ENCODE data around the gene STRADA.
A peak's percentile ranks its signal among the peaks of the same experiment; 100 is the strongest.
"Not testable (repeated sequence)": the region's sequence is repeated elsewhere in the genome, so short reads cannot be mapped to it uniquely, and the experiment has no call there.

The STRADA gene

GRCh38 chr17:63754046-63754445, 12.4 kb upstream of the STRADA start:
- DNase-seq (ENCODE audit: low spot score) = no peak

DNA sequence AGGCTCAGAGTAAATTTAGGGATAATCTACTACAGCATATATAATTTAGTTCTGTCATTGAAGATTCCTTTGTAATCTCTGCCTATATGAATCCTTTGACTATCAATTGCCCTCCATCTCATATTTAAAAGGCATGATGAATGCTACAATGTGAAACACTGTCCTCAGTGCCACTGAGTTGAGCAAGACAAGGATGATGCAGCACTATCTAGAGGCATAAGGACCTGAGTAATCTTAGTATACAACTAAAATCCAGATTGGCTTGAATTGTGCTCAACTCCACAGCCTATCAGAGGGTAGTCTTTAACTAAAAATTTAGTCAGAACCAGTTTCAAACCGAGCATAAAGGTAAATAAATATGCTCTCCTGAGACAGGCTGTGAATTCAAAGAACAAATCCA, 11.6 kb upstream of the STRADA start:
- no peak for DNase-seq (ENCODE audit: low spot score)

DNA sequence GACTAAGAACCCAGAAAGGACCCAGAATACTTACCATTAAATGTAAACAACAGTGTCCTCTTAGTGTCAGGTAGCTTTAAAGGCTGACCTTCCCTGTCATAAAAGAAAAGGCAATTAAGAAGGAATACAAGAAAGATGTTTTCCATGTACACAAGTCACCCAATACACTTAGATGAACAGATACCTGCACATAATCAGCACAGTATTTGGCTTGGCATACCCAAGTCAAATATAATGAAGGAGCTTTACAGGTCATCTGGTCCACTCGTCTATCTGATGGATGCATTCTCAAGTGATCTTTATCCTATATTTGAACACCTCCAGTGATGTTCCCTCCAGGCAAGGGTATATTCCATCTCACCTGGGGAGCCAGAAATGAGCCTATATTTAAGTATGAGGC, 11.1 kb upstream of the STRADA start:
- DNase-seq (ENCODE audit: low spot score) = no peak

GRCh38 chr17:63751806-63752205, 10.2 kb upstream of the STRADA start:
- DNase-seq (ENCODE audit: low spot score) = no peak

DNA sequence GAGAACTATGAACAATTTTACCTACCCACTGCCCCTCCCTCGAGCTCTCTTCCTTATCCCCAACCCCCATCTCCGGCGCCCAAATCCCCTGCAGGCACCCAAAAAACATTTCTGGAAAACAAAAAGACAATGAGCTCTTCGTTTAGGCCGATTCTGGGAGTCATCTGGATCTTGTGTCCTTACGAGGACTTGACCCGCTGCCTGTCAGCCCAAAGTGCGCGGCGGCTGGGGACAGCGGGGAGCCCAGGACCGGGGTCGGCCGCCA, 524 bp downstream of the STRADA start:
- DNase-seq (ENCODE audit: low spot score) = no peak

DNA sequence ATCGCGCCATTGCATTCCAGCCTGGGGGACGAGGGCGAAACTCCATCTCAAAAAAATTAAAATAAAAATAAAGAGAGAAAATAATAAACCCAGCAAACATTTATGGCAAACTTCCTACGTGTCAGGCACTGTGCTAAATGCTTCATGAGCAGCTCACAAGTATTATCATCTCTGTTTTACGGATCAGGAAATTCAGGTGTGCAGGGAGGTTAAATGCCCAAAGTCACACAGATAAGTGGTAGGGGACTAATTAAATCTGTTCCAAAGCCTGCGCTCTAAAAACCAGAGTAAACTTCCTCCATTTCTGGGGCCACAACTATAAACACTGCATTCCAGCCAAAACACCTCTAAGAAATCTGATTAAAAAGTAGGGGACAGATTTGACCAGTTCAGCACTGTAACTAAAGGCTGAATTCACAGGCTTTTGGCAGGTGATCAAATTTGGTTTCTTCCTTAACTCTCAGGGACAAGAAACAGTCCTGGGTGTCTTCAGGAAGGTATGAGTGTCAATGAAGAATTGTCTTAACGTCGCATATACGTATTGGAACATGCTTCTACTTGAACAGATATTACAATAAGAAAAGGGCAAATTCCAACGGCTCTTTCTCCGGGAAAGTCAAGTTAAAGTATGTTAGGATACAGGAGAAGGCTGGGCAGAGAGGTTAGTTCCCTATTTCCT, 996 bp downstream of the STRADA start:
- peak; percentile 33 for DNase-seq (ENCODE audit: low spot score)

GRCh38 chr17:63735691-63736090, 5.9 kb downstream of the STRADA start:
- no peak for DNase-seq (ENCODE audit: low spot score)

GRCh38 chr17:63722403-63722802, 19.2 kb downstream of the STRADA start:
- no peak for DNase-seq (ENCODE audit: low spot score)

DNA sequence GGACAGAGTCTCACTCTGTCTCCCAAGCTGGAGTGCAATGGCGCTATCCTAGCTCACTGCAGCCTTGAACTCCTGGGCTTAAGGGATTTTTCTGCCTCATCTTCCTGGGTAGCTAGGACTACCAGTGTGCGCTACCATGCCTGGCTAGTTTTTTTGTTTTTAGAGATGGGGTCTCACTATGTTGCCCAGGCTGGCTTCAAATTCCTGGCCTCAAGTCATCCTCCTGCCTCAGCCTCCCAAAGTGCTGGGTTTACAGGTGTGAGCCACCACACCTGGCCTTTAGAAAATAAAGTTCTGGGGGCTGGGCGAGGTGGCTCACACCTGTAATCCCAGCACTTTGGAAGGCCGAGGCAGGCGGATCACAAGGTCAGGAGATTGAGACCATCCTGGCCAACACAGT, 21.4 kb downstream of the STRADA start:
- DNase-seq (ENCODE audit: low spot score) = not testable (repeated sequence)

- no peak for DNase-seq (ENCODE audit: low spot score)
Observed at GRCh38 chr17:63718988-63719387, 22.6 kb downstream of the STRADA start.

DNA sequence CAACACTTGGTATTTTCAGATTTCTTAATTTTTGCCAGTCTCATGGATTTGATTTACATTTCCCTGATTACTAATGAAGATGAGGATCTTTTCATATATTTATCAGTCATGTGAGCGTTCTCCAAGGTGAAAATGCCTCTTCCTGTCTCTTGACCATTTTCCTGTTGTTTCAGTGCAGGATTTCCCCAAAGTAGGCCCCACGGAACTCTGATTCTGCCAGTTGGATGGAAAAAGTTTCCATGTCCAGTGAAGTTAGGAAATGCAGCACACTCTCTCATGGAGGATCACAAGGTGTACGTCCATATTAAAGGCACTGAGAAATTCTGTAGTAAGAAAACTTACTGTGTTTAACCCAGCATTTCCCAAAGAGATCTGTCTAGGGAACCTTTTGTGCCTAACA, 25.2 kb downstream of the STRADA start:
- no peak for DNase-seq (ENCODE audit: low spot score)

DNA sequence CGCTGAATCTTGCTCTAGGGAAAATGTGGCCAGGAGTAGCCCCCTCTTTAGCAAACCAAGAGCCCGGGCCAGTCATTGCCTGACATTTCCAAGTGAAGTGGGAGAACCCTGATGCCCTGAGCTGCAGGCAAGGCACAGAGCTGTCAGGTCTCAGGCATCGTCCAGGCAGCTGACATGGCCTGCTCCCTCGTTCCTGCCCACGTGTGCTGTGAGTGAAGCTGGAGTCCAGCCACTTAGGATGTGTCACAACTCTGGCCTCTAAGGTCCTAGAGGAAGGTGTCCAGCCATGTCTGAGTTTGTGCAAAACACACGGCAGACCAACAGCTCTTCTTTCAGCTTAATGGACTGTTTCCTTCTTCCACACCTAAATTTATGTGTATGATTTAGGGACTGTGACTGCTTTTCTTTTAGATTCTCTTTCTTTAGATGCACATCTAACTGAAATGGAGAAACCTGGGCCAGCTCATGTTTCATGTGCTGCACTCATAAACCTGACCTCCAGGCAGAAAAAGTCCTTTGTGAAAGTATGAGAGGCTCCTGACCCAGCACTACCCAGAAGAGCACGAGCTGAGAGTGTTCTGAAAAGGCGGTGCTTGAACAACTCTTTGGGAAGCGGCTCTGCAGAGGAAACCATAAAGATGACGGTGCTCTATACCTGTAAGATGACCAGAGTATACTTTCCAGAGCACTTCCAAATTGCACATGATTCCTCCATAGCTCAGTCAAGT, 26.9 kb downstream of the STRADA start:
- no peak for DNase-seq (ENCODE audit: low spot score)

GRCh38 chr17:63709110-63709509, 32.5 kb downstream of the STRADA start:
- no peak for DNase-seq (ENCODE audit: low spot score)

GRCh38 chr17:63707151-63707550, 34.4 kb downstream of the STRADA start:
- no peak for DNase-seq (ENCODE audit: low spot score)

- DNase-seq (ENCODE audit: low spot score) = no peak
Observed at GRCh38 chr17:63706336-63707082, 35.1 kb downstream of the STRADA start.

- no peak for DNase-seq (ENCODE audit: low spot score)
Observed at GRCh38 chr17:63705657-63706056, 35.9 kb downstream of the STRADA start.

- DNase-seq (ENCODE audit: low spot score) = no peak
Observed at GRCh38 chr17:63704836-63705235, 36.8 kb downstream of the STRADA start.

DNA sequence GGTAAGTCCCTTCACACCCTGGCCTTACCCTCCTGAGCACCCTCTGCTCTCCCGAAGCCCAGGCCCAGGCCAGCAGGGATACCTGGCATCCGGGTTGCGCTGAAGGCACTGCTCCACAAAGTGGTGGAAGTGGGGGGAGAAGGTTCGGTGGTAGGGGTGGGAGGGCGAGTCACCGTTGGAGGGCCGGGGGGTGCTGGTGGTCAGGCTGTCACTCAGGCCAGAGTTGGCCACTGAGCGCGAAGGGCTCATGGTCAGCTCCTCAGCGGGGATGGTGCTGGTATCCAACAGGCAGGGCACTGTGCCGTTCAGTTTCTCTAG, 37.4 kb downstream of the STRADA start:
- no peak for DNase-seq (ENCODE audit: low spot score)

DNA sequence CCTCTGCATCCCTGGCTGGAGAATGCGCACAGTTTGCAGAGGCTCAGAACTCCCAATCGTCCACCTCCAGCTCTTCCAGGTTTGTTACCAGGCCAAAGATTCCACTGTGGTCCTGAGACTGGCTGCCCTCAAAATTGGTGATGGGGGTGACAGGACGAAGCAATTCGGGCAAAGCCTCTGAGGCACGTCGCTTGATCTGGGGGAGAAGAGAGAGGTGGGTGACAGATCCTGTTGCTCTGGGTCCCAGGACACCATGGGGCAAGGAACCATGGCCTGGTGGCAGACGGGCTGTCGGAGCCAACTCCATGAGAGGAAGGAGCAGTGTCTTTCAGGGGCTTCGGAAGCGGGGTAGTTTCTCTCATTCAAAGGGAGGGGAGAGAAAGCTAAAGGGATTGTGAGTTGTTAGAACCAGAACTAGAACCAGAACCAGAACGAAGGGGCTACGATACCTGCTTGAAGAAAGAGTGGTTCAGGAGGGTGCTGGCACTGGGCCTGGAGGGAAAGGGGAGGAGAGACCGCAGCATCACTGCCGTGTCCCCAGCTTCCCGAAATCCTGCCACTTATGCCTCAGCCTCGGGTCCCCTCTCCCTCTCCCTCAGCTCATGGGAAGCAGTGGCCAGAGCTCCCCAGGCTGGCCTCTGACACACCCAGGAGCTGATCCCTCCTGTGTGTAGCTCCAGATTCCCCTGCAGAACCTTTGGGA, 37.9 kb downstream of the STRADA start:
- no peak for DNase-seq (ENCODE audit: low spot score)

GRCh38 chr17:63703029-63703428, 38.6 kb downstream of the STRADA start:
- no peak for DNase-seq (ENCODE audit: low spot score)

- DNase-seq (ENCODE audit: low spot score) = no peak
Observed at GRCh38 chr17:63702721-63703015, 38.9 kb downstream of the STRADA start.

DNA sequence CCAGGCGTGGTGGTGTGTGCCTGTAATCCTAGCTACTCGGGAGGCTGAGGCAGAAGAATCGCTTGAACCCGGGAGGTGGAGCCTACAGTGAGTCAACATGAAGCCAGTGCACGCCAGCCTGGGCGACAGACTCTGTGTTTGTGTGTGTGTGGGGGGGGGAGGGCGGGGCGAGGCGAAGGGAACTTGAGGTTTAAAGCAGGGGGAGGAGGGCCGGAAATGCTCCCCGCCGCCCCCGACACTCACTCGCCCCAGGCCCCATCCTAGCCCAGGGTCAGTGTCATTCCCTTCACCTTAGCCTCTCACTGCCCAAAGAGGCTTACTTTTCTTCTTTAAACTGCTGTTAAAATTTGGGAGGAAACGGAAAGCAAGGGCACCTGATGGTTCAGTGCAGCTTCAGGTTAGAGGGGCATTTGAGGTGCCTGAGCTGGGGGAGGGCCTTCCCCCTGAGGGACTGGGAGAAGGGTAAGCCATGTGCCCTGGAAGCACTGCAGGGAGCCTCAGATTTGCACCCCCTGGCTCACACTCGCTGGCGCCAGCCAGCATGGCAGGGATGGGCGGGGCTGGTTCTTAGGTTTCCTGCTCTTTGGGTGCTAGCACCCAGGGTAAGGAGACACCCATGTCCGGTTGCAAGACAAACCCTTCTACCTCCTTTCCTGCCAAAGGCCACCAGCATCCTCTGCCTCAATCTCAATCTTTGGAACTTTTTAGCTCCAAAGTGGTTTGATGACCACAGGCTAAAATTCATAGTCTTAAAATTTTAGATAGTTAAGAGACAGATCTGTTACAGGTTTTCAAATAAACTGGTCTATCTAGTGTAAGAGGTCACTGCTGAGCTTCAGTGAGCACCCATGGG, 39.5 kb downstream of the STRADA start:
- no peak for DNase-seq (ENCODE audit: low spot score)

Measured in RKO (cell line).